Muscle layer of duodenum (tissue), 2 donors: ENCODE results near the gene SEL1L2.

Source experiments
- H3K27ac ChIP-seq: one replicate; pipeline ENCODE4 v1.7.0; 2013; ENCODE audit warnings: mild to moderate bottlenecking, low read length
- H3K27me3 ChIP-seq: one replicate; pipeline ENCODE4 v1.7.0; 2013; ENCODE audit warnings: low read depth, mild to moderate bottlenecking, control low read depth, low read length
- H3K36me3 ChIP-seq, 2 donors: one replicate each; pipeline ENCODE4 v1.7.0; 2013; ENCODE audit warnings: low read length in 2 of 2, control low read depth in 1 of 2, mild to moderate bottlenecking in 1 of 2; ENCODE audit not compliant: insufficient read depth in 2 of 2, control insufficient read depth in 1 of 2
- H3K4me1 ChIP-seq, 2 donors: one replicate each; pipeline ENCODE4 v1.7.0; 2013; ENCODE audit warnings: low read length in 2 of 2, mild to moderate bottlenecking in 2 of 2, control low read depth in 1 of 2, moderate library complexity in 1 of 2; ENCODE audit not compliant: insufficient read depth in 2 of 2, control insufficient read depth in 1 of 2
- H3K4me3 ChIP-seq, 2 donors: one replicate each; pipeline ENCODE4 v1.7.0; 2013; ENCODE audit warnings: low read length in 2 of 2, low read depth in 1 of 2, mild to moderate bottlenecking in 1 of 2
- H3K9me3 ChIP-seq, 2 donors: one replicate each; pipeline ENCODE4 v1.7.0; 2013; ENCODE audit warnings: low read length in 2 of 2, control low read depth in 1 of 2, mild to moderate bottlenecking in 1 of 2; ENCODE audit not compliant: control insufficient read depth in 1 of 2
- donor health status: healthy.

Gene SEL1L2

GRCh38 chr20:13814672-13815071 is 175.7 kb downstream of the SEL1L2 start:
- H3K36me3 ChIP-seq = peaks cover 58 to 65% of the 10 kb centered on the region in 2 donors
- H3K4me3 ChIP-seq = no peak overlapping the region
- no peak overlapping the region for H3K27ac ChIP-seq
- no peaks in the 10 kb centered on the region for H3K4me1 ChIP-seq
- no peaks in the 10 kb centered on the region for H3K9me3 ChIP-seq
- no peaks in the 10 kb centered on the region for H3K27me3 ChIP-seq

- no peaks in the 10 kb centered on the region for H3K9me3 ChIP-seq
- H3K27me3 ChIP-seq = no peaks in the 10 kb centered on the region
- no peak overlapping the region for H3K27ac ChIP-seq
- no peak overlapping the region for H3K4me3 ChIP-seq
- H3K36me3 ChIP-seq = peaks cover 66 to 73% of the 10 kb centered on the region in 2 donors
- no peaks in the 10 kb centered on the region for H3K4me1 ChIP-seq
These were observed 176.5 kb downstream of the SEL1L2 start for GRCh38 chr20:13813910-13814309.

GRCh38 chr20:13810446-13810845 is 180.0 kb downstream of the SEL1L2 start:
- peaks cover 42 to 68% of the 10 kb centered on the region in 2 donors for H3K36me3 ChIP-seq
- H3K27ac ChIP-seq = no peak overlapping the region
- H3K9me3 ChIP-seq = no peaks in the 10 kb centered on the region
- H3K27me3 ChIP-seq = no peaks in the 10 kb centered on the region
- H3K4me1 ChIP-seq = no peaks in the 10 kb centered on the region
- no peak overlapping the region for H3K4me3 ChIP-seq

GRCh38 chr20:13809855-13810254 is 180.6 kb downstream of the SEL1L2 start:
- H3K4me1 ChIP-seq = no peaks in the 10 kb centered on the region
- H3K9me3 ChIP-seq = no peaks in the 10 kb centered on the region
- H3K27ac ChIP-seq = no peak overlapping the region
- no peaks in the 10 kb centered on the region for H3K27me3 ChIP-seq
- no peak overlapping the region for H3K4me3 ChIP-seq
- H3K36me3 ChIP-seq = peaks cover 38 to 64% of the 10 kb centered on the region in 2 donors

GRCh38 chr20:13809373-13809772 is 181.0 kb downstream of the SEL1L2 start:
- Histone ChIP-seq H3K9me3 (no peaks in the 10 kb centered on the region), H3K4me1 (no peaks in the 10 kb centered on the region), H3K36me3 (peaks cover 34 to 64% of the 10 kb centered on the region in 2 donors), H3K27me3 (no peaks in the 10 kb centered on the region), H3K27ac (no peak overlapping the region), H3K4me3 (no peak overlapping the region)

GRCh38 chr20:13800728-13801134 is 189.7 kb downstream of the SEL1L2 start:
- Histone ChIP-seq H3K4me1 (peaks cover 0 to 15% of the 10 kb centered on the region in 2 donors), H3K4me3 (no peak overlapping the region), H3K36me3 (peaks cover 41 to 66% of the 10 kb centered on the region in 2 donors), H3K9me3 (no peaks in the 10 kb centered on the region), H3K27ac (no peak overlapping the region), H3K27me3 (no peaks in the 10 kb centered on the region)

GRCh38 chr20:13799974-13800373 is 190.4 kb downstream of the SEL1L2 start:
- H3K4me3 ChIP-seq = no peak overlapping the region
- H3K9me3 ChIP-seq = no peaks in the 10 kb centered on the region
- H3K27ac ChIP-seq = no peak overlapping the region
- peaks cover 0 to 15% of the 10 kb centered on the region in 2 donors for H3K4me1 ChIP-seq
- no peaks in the 10 kb centered on the region for H3K27me3 ChIP-seq
- H3K36me3 ChIP-seq = peaks cover 49 to 69% of the 10 kb centered on the region in 2 donors
